G401.6 (cell line): ENCODE measurements around the gene TRIM59.

Experiments used
- FAIRE-seq: peaks from 2 replicates; lab custom pipeline; 2012; peaks lifted over from hg19 to GRCh38; lab: Jason Lieb, UNC

The TRIM59 gene

GRCh38 chr3:160402221-160403027 is 47.2 kb downstream of the TRIM59 start:
- FAIRE-seq, result no peak

GRCh38 chr3:160401291-160402095 is 48.1 kb downstream of the TRIM59 start:
- peak; percentile 21 for FAIRE-seq

DNA sequence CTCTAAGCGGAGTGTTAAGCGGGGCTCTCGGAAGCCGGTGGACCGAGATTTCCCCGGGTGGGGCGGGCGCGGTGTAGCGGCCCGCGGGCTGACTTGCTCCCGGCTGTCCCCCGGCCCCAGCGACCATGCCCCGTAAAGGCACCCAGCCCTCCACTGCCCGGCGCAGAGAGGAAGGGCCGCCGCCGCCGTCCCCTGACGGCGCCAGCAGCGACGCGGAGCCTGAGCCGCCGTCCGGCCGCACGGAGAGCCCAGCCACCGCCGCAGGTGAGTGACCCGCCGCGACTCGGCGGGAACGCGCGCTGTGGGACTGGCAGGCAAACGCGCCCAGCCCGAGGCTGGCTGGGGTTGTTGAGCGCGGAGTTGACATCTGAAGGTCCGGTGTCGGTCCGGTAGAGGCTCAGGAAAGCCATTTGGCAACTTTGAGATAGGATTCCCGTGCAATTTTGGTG is 48.9 kb downstream of the TRIM59 start:
- no peak for FAIRE-seq

GRCh38 chr3:160400030-160400701 is 49.4 kb downstream of the TRIM59 start:
- no peak for FAIRE-seq

DNA sequence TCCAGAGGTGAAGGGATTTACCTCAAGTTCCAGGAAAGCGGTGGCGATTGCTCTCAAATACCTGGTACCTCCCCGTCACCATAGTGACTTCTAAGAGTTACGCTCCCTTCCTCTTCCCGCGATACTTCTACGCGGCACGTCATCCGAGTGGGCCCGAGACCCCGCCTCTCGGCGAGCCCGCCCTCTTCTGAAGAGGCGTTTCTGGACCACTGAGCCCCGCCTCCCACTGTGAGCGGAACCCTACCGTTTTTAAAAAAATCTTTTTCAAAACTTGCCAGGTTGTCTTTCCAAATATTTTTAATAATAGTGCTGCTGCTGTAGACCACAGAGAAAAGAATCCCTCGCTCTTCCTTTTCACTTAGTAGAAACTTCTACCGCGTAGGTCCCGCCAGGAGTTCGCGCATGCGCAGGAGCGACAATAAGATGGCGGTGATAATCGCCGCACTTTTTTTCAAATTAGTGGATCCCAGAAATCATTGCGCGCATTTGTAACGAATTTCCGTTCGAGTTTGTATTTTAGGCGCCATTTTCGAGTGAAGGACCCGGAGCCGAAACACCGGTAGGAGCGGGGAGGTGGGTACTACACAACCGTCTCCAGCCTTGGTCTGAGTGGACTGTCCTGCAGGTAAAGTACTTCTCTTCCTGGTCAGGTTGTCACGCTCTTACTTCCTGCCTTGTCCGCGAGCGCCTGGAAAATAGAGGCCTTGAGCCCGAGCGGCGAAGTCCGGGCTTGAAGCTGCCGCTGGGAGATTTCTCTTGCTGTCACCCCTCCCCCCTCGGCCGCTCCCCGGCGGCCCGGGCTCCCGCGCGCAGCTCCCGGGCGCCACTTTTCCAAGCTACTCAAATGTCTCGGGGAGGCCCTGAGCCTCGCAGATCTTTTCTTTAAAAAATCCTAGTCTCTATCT is 50.2 kb downstream of the TRIM59 start, which contains the start of the genes IFT80 and SMC4:
TSS of gene IFT80 (minus strand) at position 101 of the 905 bp plus-strand sequence. CDS start 14,625 bp downstream, outside the sequence.
TSS of gene SMC4 (plus strand) at position 526 of the 905 bp plus-strand sequence. CDS start 1,177 bp downstream, outside the sequence.
- peak; percentile 96 for FAIRE-seq

DNA sequence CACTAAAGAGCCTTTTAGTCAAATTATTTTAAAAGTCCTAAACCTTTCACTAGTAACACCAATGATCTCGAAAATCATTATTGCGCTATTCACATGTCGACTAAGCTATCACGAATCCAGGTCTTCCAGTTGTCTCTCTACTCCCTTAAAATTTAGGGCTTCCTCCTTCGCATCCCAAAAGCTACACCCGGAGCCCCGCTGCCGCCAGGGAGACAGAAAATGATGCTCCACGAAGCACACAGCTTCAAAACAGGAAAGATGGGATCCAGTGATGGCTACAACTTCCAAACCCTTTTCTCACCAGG is 50.8 kb downstream of the TRIM59 start:
- FAIRE-seq, result no peak

DNA sequence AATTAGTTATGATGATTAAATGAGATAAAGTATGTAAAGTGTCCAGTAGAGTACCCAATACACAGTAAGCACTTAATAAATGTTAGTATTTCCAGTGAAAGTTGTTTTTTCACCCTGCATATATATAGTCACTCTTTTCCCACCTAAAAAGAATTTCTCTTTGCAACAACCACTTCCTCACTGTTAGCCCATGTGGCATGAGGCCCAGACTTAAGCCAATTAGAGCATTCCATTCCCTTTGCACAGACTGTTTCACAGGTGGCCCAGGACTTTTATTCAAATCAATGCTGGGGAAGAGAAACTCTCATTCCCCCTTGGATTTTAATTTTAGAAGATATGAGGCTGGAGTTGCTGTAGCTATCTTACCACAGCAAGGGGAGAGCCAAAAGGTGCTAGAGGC is 54.3 kb downstream of the TRIM59 start:
- peak; percentile 98 for FAIRE-seq

DNA sequence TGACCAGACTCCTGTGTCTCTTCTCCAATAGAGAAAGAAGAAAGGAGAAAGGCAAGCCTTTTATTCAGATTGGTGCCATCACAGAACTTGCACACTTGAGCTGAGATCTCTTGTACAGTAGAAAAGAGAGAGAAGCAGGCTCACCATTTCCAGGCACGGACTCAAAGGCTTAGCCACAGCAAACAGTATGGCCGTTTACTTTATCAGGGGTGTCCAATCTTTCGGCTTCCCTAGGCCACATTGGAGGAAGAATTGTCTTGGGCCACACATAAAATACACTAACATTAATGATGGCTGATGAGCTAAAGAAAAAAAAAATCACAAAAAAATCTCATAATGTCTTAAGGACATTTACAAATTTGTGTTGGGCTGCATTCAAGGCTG is 55.6 kb downstream of the TRIM59 start:
- no peak for FAIRE-seq

DNA sequence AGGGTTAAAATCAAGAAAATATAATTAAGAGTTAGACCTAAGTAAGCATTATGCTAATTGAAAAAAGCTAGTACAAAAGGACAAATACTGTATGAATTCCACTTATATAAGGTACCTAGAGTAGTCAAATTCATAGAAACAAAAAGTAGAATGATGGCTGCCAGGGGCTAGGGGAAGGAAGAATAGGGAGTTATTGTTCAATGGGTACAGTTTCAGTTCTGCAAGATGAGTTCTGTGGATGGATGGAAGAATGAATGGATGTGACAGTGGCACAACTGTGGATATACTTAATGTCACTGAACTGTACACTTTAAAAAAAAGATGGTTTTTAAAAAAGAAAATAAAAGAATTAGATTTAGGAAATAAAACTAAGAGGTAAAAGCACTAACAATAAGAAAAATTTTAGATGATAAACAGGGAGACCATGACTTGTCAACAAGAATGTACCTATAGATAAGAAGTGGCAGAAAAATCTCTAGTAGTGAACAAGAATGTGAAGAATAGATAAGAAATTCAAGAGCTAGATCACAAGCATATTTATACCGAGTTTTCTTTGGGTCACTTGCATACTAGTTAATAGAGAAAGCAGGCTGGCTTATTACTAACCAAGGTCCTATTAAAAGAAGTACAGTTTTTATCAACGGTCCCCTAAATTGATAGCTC is 56.1 kb downstream of the TRIM59 start:
- peak; percentile 30 for FAIRE-seq

GRCh38 chr3:160392798-160393197 is 56.8 kb downstream of the TRIM59 start:
- FAIRE-seq, result no peak

DNA sequence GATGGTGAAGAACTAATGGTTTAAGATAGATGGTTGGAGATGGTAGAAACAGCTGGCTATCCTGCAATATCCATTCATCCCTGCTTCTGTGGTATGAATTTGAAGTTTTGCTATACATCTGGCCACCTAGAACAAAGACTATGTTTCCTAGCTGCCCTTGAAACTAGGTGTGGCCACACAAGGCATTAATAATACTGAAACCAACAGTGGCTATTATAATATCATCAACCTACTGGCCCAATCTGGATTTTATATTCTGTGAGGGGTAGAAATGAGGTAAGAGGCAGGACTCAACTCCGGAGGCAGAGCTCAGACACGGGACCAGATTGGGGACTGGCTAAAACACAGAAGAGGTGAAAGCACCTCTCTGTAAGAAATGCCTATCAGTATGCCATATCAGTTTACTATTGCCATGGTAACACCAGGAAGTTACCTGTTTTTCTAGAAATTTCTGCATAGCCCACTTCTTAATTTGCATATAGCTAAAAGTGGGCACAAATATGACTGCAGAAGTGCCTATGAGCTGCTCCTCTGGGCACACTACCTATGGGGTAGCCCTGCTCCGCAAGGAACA is 58.9 kb downstream of the TRIM59 start:
- FAIRE-seq, result no peak
